HG02571 (cell line): ENCODE measurements around the gene SLC6A6.

Source experiments
- ATAC-seq: cut with Tn5 transposase; IDR thresholded peaks from one replicate; pipeline ENCODE4 v1.9.1; 2021; ENCODE audit warnings: mild to moderate bottlenecking, moderate library complexity; ENCODE audit not compliant: unreplicated experiment

Gene SLC6A6

DNA sequence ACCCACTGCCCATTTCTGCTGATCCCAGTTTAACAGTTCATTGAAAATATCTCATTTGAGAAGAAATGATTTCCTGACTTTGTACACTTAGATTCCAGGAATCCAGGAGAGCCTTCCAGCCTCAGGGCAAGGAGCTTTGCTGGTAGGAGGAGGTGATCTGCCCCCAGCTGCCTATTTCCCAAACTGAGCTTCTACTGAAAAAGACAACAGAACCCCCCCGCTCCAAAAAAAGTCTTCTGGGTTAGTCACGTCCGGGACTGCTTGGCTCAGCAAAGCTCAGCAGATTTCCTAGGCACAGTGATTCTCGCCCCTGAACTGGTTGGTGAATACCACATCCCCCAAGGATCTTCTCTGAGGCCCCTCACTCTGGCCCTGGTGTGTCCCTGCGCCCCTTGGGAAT is 13.1 kb downstream of the SLC6A6 start:
- ATAC-seq, result no peak

DNA sequence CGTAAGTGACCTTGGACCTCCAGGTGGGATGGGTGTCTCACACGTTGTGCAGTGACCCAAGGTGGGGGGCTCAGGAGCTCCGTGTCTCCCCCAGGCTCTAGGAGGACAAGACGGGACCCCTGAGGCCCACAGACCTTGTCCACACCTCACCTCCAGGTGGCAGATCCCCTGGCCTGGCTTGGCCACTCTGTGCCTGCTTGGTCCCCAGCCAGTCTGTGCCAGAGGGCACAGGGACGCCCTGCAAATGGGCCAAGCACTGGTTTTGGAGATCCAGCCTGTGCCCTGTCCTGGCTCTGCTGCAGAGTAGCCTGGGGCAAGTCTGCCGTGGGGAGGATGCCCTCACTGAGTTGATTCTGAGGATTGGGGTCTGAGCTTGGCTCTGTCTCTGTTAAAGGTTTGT is 14.0 kb downstream of the SLC6A6 start:
- ATAC-seq, result no peak

DNA sequence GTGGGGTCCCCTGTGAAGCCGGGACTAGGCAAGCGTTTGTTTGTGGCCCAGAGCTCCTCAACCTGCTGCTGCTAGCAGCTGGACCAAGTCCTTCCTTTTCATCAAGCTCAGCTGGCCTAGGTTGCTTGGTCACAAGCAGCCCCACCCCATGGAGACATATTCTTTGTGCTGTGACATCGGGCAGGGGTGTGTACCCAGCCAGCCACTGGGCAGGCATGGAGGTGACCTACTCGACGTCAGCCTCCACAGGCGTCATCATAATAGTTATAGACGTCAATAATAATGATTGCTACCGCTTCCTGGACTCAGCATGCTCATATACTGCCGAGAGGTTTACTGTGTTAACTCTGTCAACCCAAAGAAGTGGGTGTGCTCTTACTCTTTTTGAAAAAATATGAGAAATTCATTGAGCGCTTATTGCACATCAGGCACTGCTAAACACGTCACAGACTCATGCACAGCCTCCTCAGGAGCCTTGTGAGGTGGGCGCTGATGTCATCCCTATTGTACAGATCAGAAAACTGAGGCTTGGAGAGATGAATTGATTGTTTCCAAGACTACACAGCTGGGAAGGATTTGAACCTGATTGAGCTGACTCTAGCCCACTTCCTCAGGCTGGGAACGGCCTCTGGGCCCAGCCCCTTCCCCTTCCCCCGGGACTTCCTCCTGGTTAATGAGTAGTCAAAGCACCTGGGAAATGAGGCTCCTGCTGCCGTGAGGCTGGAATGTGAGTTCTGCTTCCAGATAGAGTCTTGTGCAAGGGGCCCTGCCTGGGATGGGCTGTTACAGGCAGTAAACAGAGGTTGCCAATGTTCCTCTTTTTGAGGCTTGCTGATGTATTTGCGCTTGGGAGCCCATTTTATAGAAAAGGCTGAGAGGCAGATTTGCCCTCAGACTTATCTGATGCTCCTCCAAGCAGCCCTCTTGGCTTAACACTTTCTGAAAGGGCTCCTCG is 16.2 kb downstream of the SLC6A6 start:
- ATAC-seq, result no peak

- no peak for ATAC-seq
Observed at GRCh38 chr3:14422016-14422963, 19.9 kb downstream of the SLC6A6 start.

GRCh38 chr3:14423197-14423743 is 20.9 kb downstream of the SLC6A6 start:
- no peak for ATAC-seq

GRCh38 chr3:14423963-14424362 is 21.6 kb downstream of the SLC6A6 start:
- peak; percentile 35 for ATAC-seq

DNA sequence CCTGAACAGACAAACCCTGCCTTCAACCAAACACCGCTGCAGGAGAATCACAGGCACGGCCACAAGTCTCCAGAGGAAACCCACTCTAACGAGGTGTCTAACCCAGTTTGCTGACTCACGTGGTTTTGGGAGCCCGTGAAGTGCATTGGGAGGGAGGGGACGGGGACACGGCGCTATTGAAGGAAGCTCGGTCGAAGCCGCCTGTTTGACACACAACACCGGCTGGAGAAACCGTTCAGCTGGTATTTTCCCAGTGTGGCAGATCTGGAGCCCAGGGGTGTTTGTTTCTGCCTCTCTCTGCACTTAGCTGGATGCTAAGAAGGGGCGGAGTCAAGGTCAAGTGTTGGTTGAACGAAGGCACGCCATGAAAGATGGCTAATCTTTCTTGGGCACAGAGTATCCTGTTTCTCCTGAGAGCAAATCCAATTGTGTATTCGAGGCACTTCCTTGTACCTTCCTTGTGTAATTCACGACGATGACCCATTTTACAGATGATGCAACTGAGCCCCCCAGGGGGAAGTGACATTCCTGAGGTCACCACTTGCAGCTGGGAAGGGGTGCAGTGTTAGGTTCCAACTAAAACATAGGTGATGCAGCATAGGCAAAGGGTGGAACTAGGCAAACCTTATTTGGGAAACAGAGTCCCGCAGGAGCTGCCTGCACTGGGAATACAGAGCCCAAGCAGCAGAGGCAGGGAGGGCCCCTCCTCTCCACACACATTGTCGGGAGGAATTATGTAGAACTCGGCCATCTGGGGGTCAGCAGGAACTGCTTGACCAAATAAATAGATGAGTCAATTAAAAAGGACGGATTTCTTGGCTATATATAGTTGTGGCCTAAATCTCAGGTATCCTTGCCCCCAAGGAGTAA is 22.5 kb downstream of the SLC6A6 start:
- ATAC-seq, result no peak

GRCh38 chr3:14425581-14426304 is 23.3 kb downstream of the SLC6A6 start:
- ATAC-seq, result no peak

DNA sequence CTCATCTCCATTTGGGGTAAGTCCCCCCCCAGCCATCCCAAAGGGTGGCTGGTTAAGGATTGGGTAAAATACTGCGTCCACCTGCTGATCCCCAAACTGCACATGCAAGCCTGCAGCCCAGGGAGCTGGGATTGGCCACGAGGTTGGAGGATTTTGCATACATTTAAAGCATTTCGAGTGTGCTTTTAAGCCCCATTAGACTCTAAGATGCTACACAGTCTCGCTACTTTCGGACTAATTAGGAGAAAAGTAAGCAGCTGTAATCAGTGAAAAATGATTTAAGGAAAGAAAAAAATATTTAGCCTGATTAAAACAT is 23.9 kb downstream of the SLC6A6 start:
- ATAC-seq, result no peak

DNA sequence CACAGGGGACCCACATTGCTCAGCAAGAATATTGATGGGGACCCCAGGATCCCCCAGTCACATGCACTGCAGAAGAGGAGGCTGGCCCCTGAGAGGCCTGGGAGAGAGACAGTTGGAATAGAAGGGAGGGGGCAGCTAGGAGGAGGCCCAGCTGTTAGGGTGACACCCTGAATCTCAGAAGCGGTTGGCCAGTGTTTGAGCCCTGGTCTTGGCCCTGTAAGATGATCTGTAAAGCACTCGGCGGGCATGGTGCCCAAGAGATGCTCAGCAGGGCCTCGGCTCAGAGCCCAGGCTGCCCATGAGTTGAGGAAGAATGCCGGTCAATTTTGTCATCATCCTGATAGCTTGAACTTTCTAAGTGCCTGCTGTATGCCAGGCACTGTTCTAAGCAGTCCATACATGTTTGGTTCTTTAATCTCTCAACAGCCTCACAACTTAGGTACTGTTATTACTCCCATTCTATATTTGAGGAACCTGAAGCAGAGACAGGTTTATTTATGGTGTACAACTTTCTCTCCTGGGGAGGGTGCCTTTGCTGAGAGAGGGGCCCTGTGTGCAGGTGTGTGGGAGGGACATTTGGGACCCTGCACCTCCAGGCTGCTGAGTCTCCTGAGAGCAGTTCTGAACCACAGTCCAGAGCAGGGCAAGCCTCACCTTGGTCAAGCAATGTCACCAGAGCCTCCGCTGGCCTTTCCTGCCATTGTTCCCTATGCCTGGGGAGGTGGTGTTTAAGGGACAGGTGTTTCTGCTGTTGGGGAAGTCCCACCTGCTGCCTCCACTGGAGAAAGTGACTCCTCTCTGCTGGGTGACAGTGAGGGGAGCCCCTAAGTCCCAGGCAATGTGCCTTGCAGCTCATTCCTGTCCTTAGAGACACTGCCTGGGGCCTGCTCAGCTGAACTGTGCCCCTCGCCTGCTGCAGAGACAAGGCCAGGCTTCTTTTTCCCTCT is 26.0 kb downstream of the SLC6A6 start:
- ATAC-seq, result no peak

DNA sequence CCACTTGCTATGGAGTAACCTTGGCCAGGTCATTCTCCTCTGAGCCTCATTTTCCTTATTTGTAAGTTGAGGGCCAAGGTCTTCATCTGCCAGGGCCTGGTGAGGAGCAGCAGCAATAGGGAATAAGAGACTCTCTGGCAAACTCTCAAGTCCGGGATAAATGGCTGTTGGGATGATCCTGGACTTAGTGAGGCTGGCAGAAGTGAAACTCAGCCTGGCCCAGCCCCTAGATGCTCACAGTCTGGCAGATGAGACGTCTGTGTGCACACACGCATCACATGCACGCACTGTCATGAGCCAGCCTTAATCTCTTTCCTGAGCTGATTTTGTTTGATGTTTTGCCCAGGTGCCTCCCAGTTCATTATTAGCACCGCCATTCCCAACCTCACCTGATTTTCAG is 26.8 kb downstream of the SLC6A6 start:
- no peak for ATAC-seq

- no peak for ATAC-seq
Observed at GRCh38 chr3:14429640-14430039, 27.2 kb downstream of the SLC6A6 start.

DNA sequence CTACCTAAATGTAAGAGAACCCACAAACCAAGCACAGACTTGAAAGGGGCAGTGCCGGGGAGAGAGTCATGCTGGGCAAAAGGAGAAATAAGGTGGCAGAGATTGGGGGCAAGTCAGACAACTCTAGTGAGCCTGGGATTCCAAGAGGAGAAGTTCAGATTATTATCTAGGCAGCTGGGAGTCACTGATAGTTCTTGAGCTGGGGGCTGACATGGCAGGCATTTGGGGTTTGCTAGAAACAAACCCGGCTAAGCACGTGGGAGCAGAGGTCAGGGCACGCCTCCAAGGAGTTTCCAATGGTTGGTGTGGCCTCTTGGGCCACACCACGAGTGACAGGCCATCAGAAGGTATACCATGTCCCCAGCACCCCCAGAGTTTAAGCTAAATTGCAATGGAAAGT is 27.6 kb downstream of the SLC6A6 start:
- ATAC-seq, result no peak

DNA sequence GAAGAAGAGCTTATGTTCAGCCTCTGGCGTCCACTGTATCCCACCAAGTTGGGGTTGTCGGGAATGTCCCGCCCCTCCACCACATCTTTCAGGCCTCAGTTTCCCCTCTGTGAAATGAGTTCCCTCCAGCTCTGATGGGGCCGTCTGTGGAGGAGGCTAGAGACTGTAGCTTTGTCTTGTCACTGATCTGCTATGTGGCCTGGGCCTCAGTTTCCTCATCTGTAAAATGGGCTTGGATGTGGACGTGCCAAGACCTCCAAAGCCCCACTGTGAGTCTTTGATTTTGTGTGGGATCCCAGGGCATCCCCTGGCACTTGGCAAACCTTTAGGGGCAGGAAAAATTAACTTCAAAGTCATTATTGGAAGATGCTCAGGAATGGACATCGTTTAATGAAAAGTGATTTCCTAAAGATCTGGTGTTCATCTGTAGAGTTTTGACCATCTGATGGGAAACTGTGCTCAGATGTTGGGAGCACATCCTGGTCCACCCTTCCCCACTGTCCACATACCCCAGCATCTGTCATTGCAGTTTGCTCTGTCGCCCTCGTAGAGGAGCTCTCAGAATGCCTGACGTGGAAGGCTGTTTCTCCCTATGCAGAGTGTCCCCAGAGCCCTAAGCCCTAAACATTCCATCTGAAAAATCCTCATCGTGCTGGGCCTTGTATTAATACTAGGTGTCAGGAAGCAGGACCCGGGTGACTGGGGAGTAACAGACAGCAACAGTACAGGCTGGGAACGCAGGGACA is 28.5 kb downstream of the SLC6A6 start:
- ATAC-seq, result no peak

GRCh38 chr3:14431452-14431916 is 29.1 kb downstream of the SLC6A6 start:
- ATAC-seq, result peak; percentile 12

DNA sequence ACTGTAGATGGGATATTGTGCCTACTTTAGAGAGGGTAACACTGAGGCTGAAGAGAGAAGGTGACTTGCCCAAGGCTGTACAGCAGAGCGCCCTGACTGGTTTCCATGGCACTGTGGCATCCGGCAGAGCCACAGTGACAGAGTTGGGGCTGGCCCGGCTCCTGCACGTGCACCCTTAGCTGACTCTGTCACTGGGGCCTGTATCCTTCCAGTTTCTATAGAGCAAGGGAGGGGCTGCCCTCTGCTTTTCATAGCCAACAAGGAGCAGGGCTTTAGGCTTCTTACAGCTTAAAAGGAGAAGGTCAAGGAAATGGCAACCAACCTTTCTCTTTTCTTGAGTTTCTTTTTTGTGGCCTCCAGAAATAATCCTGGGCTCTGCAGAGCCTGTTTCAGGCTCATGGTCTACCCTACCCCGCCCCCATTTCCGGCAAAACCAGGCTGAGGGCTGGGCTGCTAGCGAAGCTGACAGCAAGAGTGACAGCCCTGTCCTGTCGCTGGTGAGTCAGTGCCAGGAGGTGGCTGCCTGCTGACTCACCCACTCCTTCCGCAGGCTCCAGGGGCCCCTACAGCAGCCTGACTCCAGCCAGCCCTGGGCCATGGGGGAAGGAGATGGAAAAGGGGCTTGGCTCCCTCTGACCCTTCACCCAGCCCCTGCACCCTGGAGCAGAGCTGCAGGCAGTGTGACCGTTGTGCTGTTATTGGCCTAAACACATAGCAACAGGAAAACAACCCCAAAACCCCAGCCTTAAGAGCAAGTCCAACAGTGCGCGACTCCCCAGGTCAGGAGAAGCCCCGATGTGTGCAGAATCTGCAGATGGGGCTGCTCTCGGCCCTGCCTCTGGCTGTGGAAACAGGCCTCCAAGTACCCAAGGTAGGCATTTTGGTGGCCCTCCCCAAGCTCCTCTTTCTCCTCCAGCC is 29.8 kb downstream of the SLC6A6 start:
- peak; percentile 85 for ATAC-seq

DNA sequence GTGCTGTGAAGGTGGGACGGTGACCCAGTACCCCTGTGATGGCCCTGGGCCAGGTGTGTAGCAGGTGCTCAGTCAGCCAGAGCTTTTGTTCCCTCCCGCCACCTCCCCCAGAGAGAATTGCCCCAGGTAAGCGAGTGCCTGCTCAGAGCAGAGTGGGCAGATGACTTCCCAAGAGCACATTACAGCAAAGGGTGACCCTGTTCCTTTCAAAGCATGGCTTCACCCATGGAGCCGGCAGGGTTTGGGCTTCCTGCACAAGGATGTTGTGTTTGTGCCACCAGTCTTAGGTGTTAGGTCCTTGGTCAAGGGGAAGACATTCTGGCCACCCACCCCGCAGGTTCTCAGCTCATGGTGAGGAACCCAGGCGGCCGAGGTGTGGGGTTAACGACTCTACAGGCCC is 30.7 kb downstream of the SLC6A6 start:
- ATAC-seq, result no peak
